AG04449 (cell line): ENCODE data around the gene TNS4.

Experiments used
- CTCF ChIA-PET: fragments of 350-600 bp; formaldehyde crosslinking; extraction: SDS; loops from one replicate; lab custom pipeline; 2021; ENCODE audit warnings: antibody characterized with exemption; lab: Yijun Ruan, JAX
- POLR2A ChIA-PET: fragments of 400-600, 350-600 bp; formaldehyde crosslinking; extraction: SDS; loops from one replicate; lab custom pipeline; 2020; ENCODE audit warnings: antibody characterized with exemption, inconsistent platforms; lab: Yijun Ruan, JAX
- DNase-seq: peaks from one replicate; pipeline ENCODE4 v3.0.0-alpha.2; 2010; ENCODE audit warnings: low read depth, low spot score
- H3K4me3 ChIP-seq: 2 replicates; pipeline ENCODE4 v1.5.1; 2011; ENCODE audit warnings: low read depth, mild to moderate bottlenecking, control low read depth, low read length
- CTCF ChIP-seq: IDR thresholded peaks from one replicate; pipeline ENCODE4 v1.5.1; 2011; ENCODE audit warnings: mild to moderate bottlenecking, moderate library complexity, low read length, control low read depth, inconsistent platforms; ENCODE audit not compliant: insufficient read depth; ENCODE audit errors: missing control alignments

The TNS4 gene

GRCh38 chr17:40452216-40452787 is 49.1 kb downstream of the TNS4 start:
- TF ChIP-seq CTCF = no peak
- ChIA-PET POLR2A (interaction anchor here (1.2 to 1.6 kb wide), 2 partner anchors 8 to 97 kb away, joined by 3 to 8 read pairs; no protein-coding TSS in a partner anchor), CTCF (interaction anchor here (0.7 to 16.8 kb wide), 6 partner anchors 8 to 84 kb away, joined by 3 to 337 read pairs (median 4); no protein-coding TSS in a partner anchor)
- peak overlapping the region; percentile 8; the same call in 1 of the 2 replicates for H3K4me3 ChIP-seq
- DNase-seq = peak; percentile 83

- TF ChIP-seq CTCF = no peak
- no peak for DNase-seq
- no peak overlapping the region for H3K4me3 ChIP-seq
- POLR2A ChIA-PET = interaction anchor here (0.7 to 1.6 kb wide), 5 partner anchors 8 to 99 kb away, joined by 3 to 8 read pairs (median 3); no protein-coding TSS in a partner anchor
- CTCF ChIA-PET = interaction anchor here (0.8 to 16.8 kb wide), 10 partner anchors 8 to 104 kb away, joined by 3 to 337 read pairs (median 4); no protein-coding TSS in a partner anchor
These were observed 50.0 kb downstream of the TNS4 start for GRCh38 chr17:40451420-40451819.

GRCh38 chr17:40450175-40450574 is 51.2 kb downstream of the TNS4 start:
- peak; percentile 49 for TF ChIP-seq CTCF
- POLR2A ChIA-PET = no interaction called here
- no peak overlapping the region for H3K4me3 ChIP-seq
- CTCF ChIA-PET = interaction anchor here (0.6 to 16.8 kb wide), 9 partner anchors 10 to 278 kb away, joined by 3 to 337 read pairs (median 6); partner anchors contain the start of gene TNS4
- DNase-seq = no peak

GRCh38 chr17:40448639-40449261 is 52.7 kb downstream of the TNS4 start:
- no peak for TF ChIP-seq CTCF
- no peak for DNase-seq
- peak overlapping the region; percentile 99 for H3K4me3 ChIP-seq
- CTCF ChIA-PET = interaction anchor here (0.6 to 16.8 kb wide), 14 partner anchors 8 to 149 kb away, joined by 3 to 337 read pairs (median 5); no protein-coding TSS in a partner anchor
- POLR2A ChIA-PET = interaction anchor here (1.5 to 2.5 kb wide), 2 partner anchors 9 to 103 kb away, joined by 4 to 13 read pairs; no protein-coding TSS in a partner anchor

GRCh38 chr17:40448213-40448638 is 53.2 kb downstream of the TNS4 start:
- ChIA-PET CTCF (interaction anchor here (0.8 to 16.8 kb wide), 12 partner anchors 8 to 1215 kb away, joined by 3 to 337 read pairs (median 6); no protein-coding TSS in a partner anchor), POLR2A (interaction anchor here (1.2 to 2.5 kb wide), 4 partner anchors 9 to 104 kb away, joined by 3 to 13 read pairs (median 6); no protein-coding TSS in a partner anchor)
- peak overlapping the region; percentile 99 for H3K4me3 ChIP-seq
- TF ChIP-seq CTCF = no peak
- no peak for DNase-seq
